NCI-H146 treated with DMSO at 0.1 percent for 48 hours (cell line): Measurements from ENCODE around the gene HSD17B10.
"Not testable (repeated sequence)": the region's sequence is repeated elsewhere in the genome, so short reads cannot be mapped to it uniquely, and the experiment has no call there.

Experiments used
- DNase-seq: peaks from one replicate; lab custom pipeline; 2025; ENCODE audit not compliant: unreplicated experiment; lab: John Stamatoyannopoulos, UW

HSD17B10 gene

GRCh38 chrX:53438174-53438831, 4.1 kb upstream of the HSD17B10 start:
- DNase-seq: no peak

- DNase-seq: no peak
Observed at GRCh38 chrX:53437206-53437605, 3.0 kb upstream of the HSD17B10 start.

GRCh38 chrX:53435997-53436396, 1.8 kb upstream of the HSD17B10 start:
- peak; percentile 6 for DNase-seq

GRCh38 chrX:53430231-53430630, 3.9 kb downstream of the HSD17B10 start:
- no peak for DNase-seq

- DNase-seq: no peak
Observed at GRCh38 chrX:53429755-53430154, 4.4 kb downstream of the HSD17B10 start.

GRCh38 chrX:53422861-53423306, 11.3 kb downstream of the HSD17B10 start, which contains the start of gene RIBC1:
Gene RIBC1 (plus strand): TSS chrX:53422873. CDS start chrX:53426277, 3,404 bp downstream.
- DNase-seq: no peak

- peak; percentile 87 for DNase-seq
Observed at GRCh38 chrX:53422086-53422860, 11.9 kb downstream of the HSD17B10 start, which contains the start of gene SMC1A. Gene SMC1A (minus strand): TSS chrX:53422654. CDS start chrX:53422600, 54 bp downstream.

- DNase-seq: peak; percentile 56
Observed at GRCh38 chrX:53421772-53422085, 12.4 kb downstream of the HSD17B10 start.

- DNase-seq: no peak
Observed at GRCh38 chrX:53421125-53421524, 13.0 kb downstream of the HSD17B10 start.

- not testable (repeated sequence) for DNase-seq
Observed at GRCh38 chrX:53420351-53420750, 13.8 kb downstream of the HSD17B10 start.

GRCh38 chrX:53412446-53412845, 21.7 kb downstream of the HSD17B10 start:
- DNase-seq: no peak

- DNase-seq: no peak
Observed at GRCh38 chrX:53403535-53403934, 30.6 kb downstream of the HSD17B10 start.

- DNase-seq: no peak
Observed at GRCh38 chrX:53398216-53398615, 36.0 kb downstream of the HSD17B10 start.

GRCh38 chrX:53395605-53396298, 38.4 kb downstream of the HSD17B10 start:
- DNase-seq: no peak

GRCh38 chrX:53383376-53384076, 50.6 kb downstream of the HSD17B10 start:
- no peak for DNase-seq
